ENCODE results near the gene GNAO1. TPM values are rescaled to one million over a fixed set of nuclear protein-coding genes. Genes with fewer than 3 reads are reported as not detected.
"Not testable (repeated sequence)": the region's sequence is repeated elsewhere in the genome, so short reads cannot be mapped to it uniquely, and the experiment has no call there.

The GNAO1 gene
- total and polyA plus RNA-seq, 2 donors (not counting 1 experiment from before 2014, with no cell fraction given), result 0.13 to 5.1 TPM

GRCh38 chr16:56379044-56379443, 187.8 kb downstream of the GNAO1 start:
- ATAC-seq (ENCODE audit: low read depth); H3K27me3 ChIP-seq (replicated peaks in 1 of 4; ENCODE audit: control extremely low read depth in 1 of 4, control insufficient read depth in 3 of 4, insufficient read depth in 4 of 4, low read length in 3 of 4); H3K27ac ChIP-seq (ENCODE audit: low read length in 2 of 2); H2AFZ ChIP-seq (ENCODE audit: insufficient read depth, low read depth, low read length, poor library complexity, severe bottlenecking); H3K4me2 ChIP-seq (replicated peaks; ENCODE audit: low read depth, low read length, poor library complexity, severe bottlenecking); H3K27ac Mint-ChIP-seq; H3K4me1 Mint-ChIP-seq; POLR2A ChIA-PET; H3K9me3 Mint-ChIP-seq (ENCODE audit: insufficient read depth); H3K9ac ChIP-seq (ENCODE audit: low read length); H3K4me3 ChIP-seq (ENCODE audit: control extremely low read depth in 1 of 5, extremely low read depth in 1 of 5, insufficient read depth in 1 of 5, low read depth in 2 of 5, low read length in 4 of 5); H3K4me1 ChIP-seq (ENCODE audit: control insufficient read depth in 2 of 2, insufficient read depth in 2 of 2, low read length in 2 of 2); CTCF ChIA-PET; H3K4me3 Mint-ChIP-seq; intact Hi-C loops (cut with micrococcal nuclease); DNase-seq; H3K27me3 Mint-ChIP-seq: not testable (repeated sequence)
- WGBS (ENCODE audit: insufficient coverage), result 92% methylated on average over 2 of the region's 6 CpGs
- Histone ChIP-seq H4K20me1 (ENCODE audit: control insufficient read depth, insufficient read depth, low read length, poor library complexity, severe bottlenecking) (peaks cover 16% of the 10 kb centered on the region), H3K9me3 (ENCODE audit: control extremely low read depth in 1 of 3, control insufficient read depth in 2 of 3, insufficient read depth in 1 of 3, low read length in 2 of 3) (peaks cover 6 to 16% (median 8%) of the 10 kb centered on the region in 3 donors), H3K79me2 (ENCODE audit: control insufficient read depth, insufficient read depth, low read length) (peaks cover 39% of the 10 kb centered on the region), H3K36me3 (replicated peaks in 1 of 2; ENCODE audit: control extremely low read depth in 1 of 2, control insufficient read depth in 1 of 2, extremely low read depth in 1 of 2, insufficient read depth in 2 of 2, low read length in 1 of 2) (peaks cover 6 to 67% of the 10 kb centered on the region in 2 experiments)

- H3K27ac ChIP-seq (ENCODE audit: low read length in 2 of 2); H3K4me1 ChIP-seq (ENCODE audit: control insufficient read depth in 2 of 2, insufficient read depth in 2 of 2, low read length in 2 of 2); DNase-seq; H3K4me1 Mint-ChIP-seq; H3K27ac Mint-ChIP-seq; POLR2A ChIA-PET; H3K4me2 ChIP-seq (replicated peaks; ENCODE audit: low read depth, low read length, poor library complexity, severe bottlenecking); H3K9ac ChIP-seq (ENCODE audit: low read length); intact Hi-C loops (cut with micrococcal nuclease); ATAC-seq (ENCODE audit: low read depth); H2AFZ ChIP-seq (ENCODE audit: insufficient read depth, low read depth, low read length, poor library complexity, severe bottlenecking); H3K27me3 ChIP-seq (replicated peaks in 1 of 4; ENCODE audit: control extremely low read depth in 1 of 4, control insufficient read depth in 3 of 4, insufficient read depth in 4 of 4, low read length in 3 of 4); H3K9me3 Mint-ChIP-seq (ENCODE audit: insufficient read depth); CTCF ChIA-PET; H3K27me3 Mint-ChIP-seq; H3K4me3 Mint-ChIP-seq; H3K4me3 ChIP-seq (ENCODE audit: control extremely low read depth in 1 of 5, extremely low read depth in 1 of 5, insufficient read depth in 1 of 5, low read depth in 2 of 5, low read length in 4 of 5): not testable (repeated sequence)
- Histone ChIP-seq H4K20me1 (ENCODE audit: control insufficient read depth, insufficient read depth, low read length, poor library complexity, severe bottlenecking) (peaks cover 20% of the 10 kb centered on the region), H3K9me3 (ENCODE audit: control extremely low read depth in 1 of 3, control insufficient read depth in 2 of 3, insufficient read depth in 1 of 3, low read length in 2 of 3) (peaks cover 6 to 16% (median 8%) of the 10 kb centered on the region in 3 donors), H3K79me2 (ENCODE audit: control insufficient read depth, insufficient read depth, low read length) (peaks cover 41% of the 10 kb centered on the region), H3K36me3 (replicated peaks in 1 of 2; ENCODE audit: control extremely low read depth in 1 of 2, control insufficient read depth in 1 of 2, extremely low read depth in 1 of 2, insufficient read depth in 2 of 2, low read length in 1 of 2) (peaks cover 6 to 72% of the 10 kb centered on the region in 2 experiments)
- WGBS (ENCODE audit: insufficient coverage), result no CpG with 5 or more reads among the region's 3 CpGs
Measured at GRCh38 chr16:56380778-56381485, 189.6 kb downstream of the GNAO1 start.

Data from B cell (primary cell).